GM19023 (cell line): Measurements from ENCODE around the gene RSAD1.

Source experiments
- ATAC-seq: cut with Tn5 transposase; IDR thresholded peaks from one replicate; pipeline ENCODE4 v1.9.1; 2021; ENCODE audit warnings: mild to moderate bottlenecking, moderate library complexity; ENCODE audit not compliant: unreplicated experiment

Gene RSAD1

GRCh38 chr17:50517011-50517410 lies 38.4 kb downstream of the RSAD1 start:
- no peak for ATAC-seq

- no peak for ATAC-seq
Measured at GRCh38 chr17:50517504-50518383, 39.1 kb downstream of the RSAD1 start.

- no peak for ATAC-seq
Measured at GRCh38 chr17:50518384-50519023, 39.8 kb downstream of the RSAD1 start.

GRCh38 chr17:50519141-50519834 lies 40.6 kb downstream of the RSAD1 start:
- ATAC-seq: no peak

- ATAC-seq: no peak
Measured at GRCh38 chr17:50520483-50520882, 41.8 kb downstream of the RSAD1 start.

GRCh38 chr17:50521514-50521913 lies 42.9 kb downstream of the RSAD1 start:
- no peak for ATAC-seq

- ATAC-seq: no peak
Measured at GRCh38 chr17:50522766-50523165, 44.1 kb downstream of the RSAD1 start.

GRCh38 chr17:50523208-50523607 lies 44.5 kb downstream of the RSAD1 start:
- no peak for ATAC-seq

GRCh38 chr17:50524838-50525237 lies 46.2 kb downstream of the RSAD1 start:
- ATAC-seq: no peak

GRCh38 chr17:50527155-50527762 lies 48.6 kb downstream of the RSAD1 start:
- no peak for ATAC-seq

- no peak for ATAC-seq
Measured at GRCh38 chr17:50527949-50528474, 49.4 kb downstream of the RSAD1 start.

GRCh38 chr17:50529849-50530248 lies 51.2 kb downstream of the RSAD1 start:
- no peak for ATAC-seq

- ATAC-seq: no peak
Measured at GRCh38 chr17:50531428-50532025, 52.9 kb downstream of the RSAD1 start.

GRCh38 chr17:50532452-50533024 lies 53.9 kb downstream of the RSAD1 start, which contains the start of gene EPN3:
TSS of gene EPN3 (plus strand) at chr17:50532735. CDS start at chr17:50536557, 3,822 bp downstream.
- no peak for ATAC-seq

GRCh38 chr17:50533185-50533584 lies 54.5 kb downstream of the RSAD1 start:
- no peak for ATAC-seq

- no peak for ATAC-seq
Measured at GRCh38 chr17:50533720-50534148, 55.1 kb downstream of the RSAD1 start.

- ATAC-seq: no peak
Measured at GRCh38 chr17:50534222-50534978, 55.7 kb downstream of the RSAD1 start.

GRCh38 chr17:50534979-50535326 lies 56.3 kb downstream of the RSAD1 start:
- no peak for ATAC-seq

- no peak for ATAC-seq
Measured at GRCh38 chr17:50535407-50535806, 56.7 kb downstream of the RSAD1 start.
